GM12865 (cell line): ENCODE results near the gene CALM3.
A peak's percentile ranks its signal among the peaks of the same experiment; 100 is the strongest.

Source experiments
- DNase-seq: peaks from one replicate; pipeline ENCODE4 v3.0.0; 2010; ENCODE audit warnings: low read depth
- H3K4me3 ChIP-seq: 2 replicates; pipeline ENCODE4 v1.5.1; 2011; ENCODE audit warnings: mild to moderate bottlenecking, low read depth, low read length, control low read depth
- TF ChIP-seq, protein P1 (sequence below): IDR thresholded peaks from 2 replicates; pipeline ENCODE4 v1.5.1; 2011; ENCODE audit warnings: low read length, control low read depth, low read depth, inconsistent platforms; ENCODE audit not compliant: insufficient read depth; ENCODE audit errors: missing control alignments

Gene CALM3

GRCh38 chr19:46620716-46621115, 19.6 kb downstream of the CALM3 start:
- H3K4me3 ChIP-seq, result no peak overlapping the region

GRCh38 chr19:46621191-46622117, 20.3 kb downstream of the CALM3 start:
- no peak overlapping the region for H3K4me3 ChIP-seq
- TF ChIP-seq, protein P1, sequence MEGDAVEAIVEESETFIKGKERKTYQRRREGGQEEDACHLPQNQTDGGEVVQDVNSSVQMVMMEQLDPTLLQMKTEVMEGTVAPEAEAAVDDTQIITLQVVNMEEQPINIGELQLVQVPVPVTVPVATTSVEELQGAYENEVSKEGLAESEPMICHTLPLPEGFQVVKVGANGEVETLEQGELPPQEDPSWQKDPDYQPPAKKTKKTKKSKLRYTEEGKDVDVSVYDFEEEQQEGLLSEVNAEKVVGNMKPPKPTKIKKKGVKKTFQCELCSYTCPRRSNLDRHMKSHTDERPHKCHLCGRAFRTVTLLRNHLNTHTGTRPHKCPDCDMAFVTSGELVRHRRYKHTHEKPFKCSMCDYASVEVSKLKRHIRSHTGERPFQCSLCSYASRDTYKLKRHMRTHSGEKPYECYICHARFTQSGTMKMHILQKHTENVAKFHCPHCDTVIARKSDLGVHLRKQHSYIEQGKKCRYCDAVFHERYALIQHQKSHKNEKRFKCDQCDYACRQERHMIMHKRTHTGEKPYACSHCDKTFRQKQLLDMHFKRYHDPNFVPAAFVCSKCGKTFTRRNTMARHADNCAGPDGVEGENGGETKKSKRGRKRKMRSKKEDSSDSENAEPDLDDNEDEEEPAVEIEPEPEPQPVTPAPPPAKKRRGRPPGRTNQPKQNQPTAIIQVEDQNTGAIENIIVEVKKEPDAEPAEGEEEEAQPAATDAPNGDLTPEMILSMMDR, result no peak
- DNase-seq, result no peak

More at GRCh38 chr19:46620716-46621115, 19.6 kb downstream of the CALM3 start:
- no peak for DNase-seq
- TF ChIP-seq, protein P1, result no peak

DNA sequence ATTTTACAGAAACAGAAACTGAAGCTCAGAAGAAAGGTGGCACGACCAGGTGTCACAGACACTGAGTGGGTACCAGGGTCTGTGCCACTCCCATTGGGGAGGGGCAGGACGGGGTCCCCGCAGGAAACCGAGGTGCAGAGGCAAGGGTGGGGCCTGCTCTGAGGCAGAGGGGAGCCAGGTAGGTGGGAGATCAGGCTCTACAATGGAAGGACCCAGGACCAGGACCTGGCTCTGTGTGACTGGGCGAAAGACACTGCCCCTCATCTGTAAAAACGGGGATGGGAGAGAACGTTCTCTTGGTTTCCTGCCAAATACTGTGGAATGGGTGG, 21.0 kb downstream of the CALM3 start:
- TF ChIP-seq, protein P1, result no peak
- DNase-seq, result no peak
- no peak overlapping the region; the same call in 1 of the 2 replicates for H3K4me3 ChIP-seq

DNA sequence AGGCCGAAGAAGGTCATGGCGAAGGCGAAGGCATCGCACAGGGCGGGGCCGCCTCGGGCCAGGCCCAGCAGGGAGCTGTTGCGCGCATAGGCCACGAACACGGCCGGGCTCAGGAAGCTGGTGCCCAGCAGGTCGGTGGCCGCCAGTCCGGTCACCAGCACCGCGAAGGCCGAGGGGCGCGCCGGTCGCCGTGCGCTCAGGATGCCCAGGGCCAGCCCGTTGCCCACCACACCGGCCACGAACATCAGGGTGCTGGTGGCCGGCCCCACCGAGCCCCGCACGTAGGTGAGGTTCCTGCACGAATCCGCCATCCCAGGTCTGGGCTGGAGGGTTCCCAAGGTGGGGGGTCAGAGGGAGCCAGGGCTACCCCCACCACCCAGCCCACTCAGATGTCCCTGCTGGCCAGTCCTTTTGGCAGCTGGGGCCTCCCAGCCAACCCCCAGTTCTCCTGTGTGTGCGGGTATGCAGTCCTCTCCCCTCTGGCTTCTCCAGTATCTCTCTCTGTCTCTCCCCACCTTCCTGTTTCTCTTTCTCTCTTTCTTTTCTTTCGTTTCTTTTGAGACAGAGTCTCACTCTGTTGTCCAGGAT, 22.9 kb downstream of the CALM3 start:
- no peak for DNase-seq
- peak overlapping the region; percentile 49 for H3K4me3 ChIP-seq
- TF ChIP-seq, protein P1, result no peak

DNA sequence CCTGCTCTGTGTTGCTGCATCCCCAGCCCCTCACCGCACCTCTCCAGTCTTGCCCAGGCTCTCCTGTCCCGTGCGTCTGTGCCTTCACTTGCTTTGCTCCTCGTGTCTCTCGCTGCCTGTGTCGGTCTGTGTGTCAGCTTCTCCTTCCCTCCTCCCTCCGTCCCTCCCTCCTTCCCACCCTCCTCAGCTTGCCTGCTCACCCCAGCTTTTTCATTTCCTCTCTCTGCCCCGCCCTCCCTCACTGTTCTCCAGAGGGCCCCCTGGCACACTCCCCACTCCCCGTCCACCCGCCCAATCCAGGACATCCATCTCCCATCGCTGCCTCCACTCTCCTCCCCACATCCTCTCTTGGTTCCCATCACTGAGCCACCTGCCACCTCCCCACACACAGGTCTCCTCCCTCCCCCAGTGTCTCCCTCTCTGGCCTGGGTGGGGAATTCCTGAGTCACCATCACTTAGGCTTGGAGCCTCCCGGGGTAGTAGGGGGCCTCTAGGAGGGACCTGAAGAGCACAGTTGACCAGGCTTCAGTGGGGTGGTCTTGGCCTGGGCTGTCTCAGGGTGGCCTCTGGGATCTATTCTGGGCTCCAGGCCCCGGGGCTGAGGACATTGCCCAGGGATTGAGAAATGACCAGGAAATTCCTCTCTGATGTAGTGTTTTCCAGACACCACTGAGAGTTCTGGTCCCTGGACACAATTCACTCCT, 24.0 kb downstream of the CALM3 start, which contains the start of gene PTGIR:
TSS of gene PTGIR (minus strand) at position 132 of the 704 bp plus-strand sequence. CDS start 864 bp downstream, outside the sequence.
- TF ChIP-seq, protein P1, result no peak
- H3K4me3 ChIP-seq, result peak within 1 kb of the TSS; percentile 49
- DNase-seq, result peak; percentile 46

- TF ChIP-seq, protein P1, result no peak
- no peak for DNase-seq
- H3K4me3 ChIP-seq, result no peak overlapping the region
Observed at GRCh38 chr19:46625731-46626130, 24.6 kb downstream of the CALM3 start.
